Erythroblast (primary cell): ENCODE data around the gene CPXM1.
"Not testable (repeated sequence)": the region's sequence is repeated elsewhere in the genome, so short reads cannot be mapped to it uniquely, and the experiment has no call there.

Source experiments
- DNase-seq, 2 experiments: peaks; one replicate each; lab custom pipeline; 2025; lab: John Stamatoyannopoulos, UW
- GATA1 ChIP-seq: IDR thresholded peaks from 2 replicates; pipeline ENCODE4 v1.6.1; 2011; ENCODE audit warnings: low read depth, mild to moderate bottlenecking, control low read depth, low read length, moderate library complexity
- POLR2A ChIP-seq: IDR thresholded peaks from 2 replicates; pipeline ENCODE4 v1.6.1; 2011; ENCODE audit warnings: mild to moderate bottlenecking, low read length

CPXM1 gene

DNA sequence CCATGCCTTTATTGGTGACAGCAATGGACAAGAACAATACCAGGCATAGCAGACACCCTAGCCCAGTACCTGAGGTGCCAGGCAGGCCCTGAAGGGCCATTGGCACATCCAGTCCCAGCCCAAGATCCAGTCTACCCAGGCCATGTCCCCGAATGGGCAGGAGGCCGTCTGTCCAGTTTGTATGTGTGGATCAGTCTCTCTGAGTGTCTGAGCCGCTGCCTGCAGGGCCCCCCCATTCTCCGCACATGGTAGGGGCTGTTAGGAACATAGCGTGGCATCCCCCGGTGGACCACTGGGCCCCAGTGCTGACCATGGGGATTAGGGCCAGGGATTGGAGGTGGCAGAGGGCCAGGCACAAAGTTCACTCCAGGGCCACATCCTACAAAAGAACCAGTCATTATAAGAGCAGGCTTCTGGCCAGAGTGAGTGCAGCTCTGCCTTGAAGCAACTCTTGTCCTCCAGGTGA, 34.9 kb upstream of the CPXM1 start:
- no peak for DNase-seq
- no peak for TF ChIP-seq POLR2A
- TF ChIP-seq GATA1 = no peak

DNA sequence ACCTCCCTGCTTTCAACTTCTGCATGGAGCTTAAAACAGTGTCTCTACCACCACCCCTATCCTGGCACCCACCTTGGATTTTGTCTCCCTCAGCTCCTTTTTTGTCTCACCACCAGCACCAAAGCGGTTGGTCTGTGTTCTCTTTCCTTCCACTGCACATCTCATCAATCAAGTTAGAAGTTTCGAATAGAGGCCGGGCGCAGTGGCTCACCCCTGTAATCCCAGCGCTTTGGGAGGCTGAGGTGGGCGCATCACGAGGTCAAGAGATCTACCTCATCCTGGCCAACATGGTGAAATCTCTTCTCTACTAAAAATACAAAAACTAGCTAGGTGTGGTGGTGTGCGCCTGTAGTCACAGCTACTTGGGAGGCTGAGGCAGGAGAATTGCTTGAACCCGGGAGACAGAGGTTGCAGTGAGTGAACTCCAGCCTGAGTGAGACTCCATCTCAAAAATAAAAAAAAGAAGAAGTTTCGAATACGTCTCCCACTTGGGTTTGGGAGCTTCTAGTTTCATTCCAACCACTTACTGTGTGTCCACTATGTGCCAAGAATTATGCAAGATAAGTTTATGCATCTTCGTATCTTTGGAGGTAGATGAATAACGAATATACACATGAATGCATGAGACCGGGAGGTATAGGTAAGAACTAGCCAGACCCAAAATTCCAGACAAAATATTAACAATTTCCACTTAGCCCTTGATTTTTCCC, 34.1 kb upstream of the CPXM1 start:
- TF ChIP-seq GATA1 = no peak
- no peak for TF ChIP-seq POLR2A
- DNase-seq = no peak

DNA sequence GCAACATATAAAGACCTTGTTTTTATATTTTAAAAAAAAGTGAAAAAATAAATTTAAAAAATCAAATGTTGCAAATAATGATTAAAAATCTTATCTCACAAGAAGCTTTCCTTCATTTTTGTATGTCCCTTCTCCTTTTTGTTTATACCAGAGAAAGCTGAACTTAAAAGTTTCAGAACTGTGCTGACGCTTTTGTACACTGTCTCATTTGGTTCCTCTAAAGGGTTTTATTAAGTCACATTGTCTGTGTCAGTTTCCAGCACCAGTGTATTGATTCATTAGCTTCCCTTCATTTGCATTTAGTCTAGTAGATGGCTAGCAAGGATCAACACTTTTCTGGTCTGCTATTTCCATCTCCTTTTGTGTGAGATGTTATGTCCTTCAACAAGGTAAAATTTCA, 33.3 kb upstream of the CPXM1 start:
- TF ChIP-seq POLR2A (no peak), GATA1 (no peak)
- DNase-seq = no peak

DNA sequence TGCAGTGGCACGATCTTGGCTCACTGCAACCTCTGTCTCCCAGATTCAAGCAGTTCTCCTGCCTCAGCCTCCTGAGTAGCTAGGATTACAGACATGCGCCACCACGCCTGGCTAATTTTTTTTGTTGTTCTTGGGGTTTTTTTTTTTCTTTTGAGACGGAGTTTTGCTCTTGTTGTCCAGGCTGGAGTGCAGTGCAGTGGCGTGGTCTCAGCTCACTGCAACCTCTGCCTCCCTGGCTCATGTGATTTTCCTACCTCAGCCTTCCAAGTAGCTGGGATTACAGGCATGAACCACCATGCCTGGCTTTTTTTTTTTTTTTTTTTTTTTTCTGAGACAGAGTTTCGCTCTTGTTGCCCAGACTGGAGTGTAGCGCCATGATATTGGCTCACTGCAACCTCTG, 30.8 kb upstream of the CPXM1 start:
- not testable (repeated sequence) for DNase-seq

DNA sequence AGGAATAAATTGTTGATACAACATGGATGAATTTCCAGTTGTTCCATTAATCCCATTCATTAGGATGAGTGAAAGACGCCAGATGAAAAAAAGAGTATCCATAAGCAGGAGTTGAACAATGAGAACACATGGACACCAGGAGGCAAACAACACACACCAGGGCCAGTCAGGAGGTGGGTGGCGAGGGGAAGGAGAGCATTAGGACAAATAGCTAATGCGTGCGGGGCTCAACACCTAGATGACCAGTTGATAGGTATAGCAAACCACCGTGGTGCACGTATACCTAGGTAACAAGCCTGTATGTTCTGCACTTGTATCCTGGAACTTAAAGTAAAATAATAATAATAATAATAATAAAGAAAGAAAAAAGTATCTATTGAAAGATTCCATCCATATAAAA, 28.9 kb upstream of the CPXM1 start:
- TF ChIP-seq GATA1 (no peak), POLR2A (no peak)
- no peak for DNase-seq

DNA sequence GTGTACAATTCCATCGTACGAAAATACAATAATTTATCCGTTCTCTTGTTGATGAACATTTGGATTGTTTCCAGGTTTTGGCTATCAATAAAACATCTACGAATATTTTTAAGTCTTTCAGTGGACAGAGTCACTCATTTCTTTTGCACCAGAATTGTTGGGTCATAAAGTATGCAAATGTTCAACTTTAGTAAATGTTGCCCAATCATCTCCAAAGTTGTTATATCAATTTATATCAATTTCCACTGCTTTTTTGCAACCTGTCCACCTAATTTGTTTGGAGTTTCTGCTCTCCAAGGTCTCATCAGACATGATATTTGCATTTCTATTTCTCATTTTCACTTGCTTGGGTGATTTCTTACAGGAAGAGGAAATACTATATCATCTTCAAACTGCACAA, 26.2 kb upstream of the CPXM1 start:
- no peak for DNase-seq
- TF ChIP-seq GATA1 = no peak
- TF ChIP-seq POLR2A = no peak

DNA sequence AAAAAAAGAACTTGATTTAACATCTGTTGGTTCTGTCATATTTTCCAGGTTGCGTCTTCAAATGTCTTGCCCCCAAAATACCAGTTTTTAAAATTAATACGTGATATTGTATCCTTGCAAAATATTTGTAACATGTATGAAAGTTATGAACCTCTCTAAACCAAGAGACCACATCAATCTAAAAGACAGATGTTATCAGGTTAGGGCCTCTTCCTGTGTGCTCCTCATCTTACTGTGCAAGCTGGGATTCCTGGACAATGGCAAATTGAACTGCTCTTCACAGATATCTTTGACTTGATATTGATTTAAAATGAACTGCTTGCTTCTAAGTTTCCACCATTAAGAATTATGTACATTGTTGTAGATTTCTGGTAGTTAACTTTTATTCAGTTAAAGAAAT, 25.3 kb upstream of the CPXM1 start:
- no peak for DNase-seq
- TF ChIP-seq POLR2A (no peak), GATA1 (no peak)

DNA sequence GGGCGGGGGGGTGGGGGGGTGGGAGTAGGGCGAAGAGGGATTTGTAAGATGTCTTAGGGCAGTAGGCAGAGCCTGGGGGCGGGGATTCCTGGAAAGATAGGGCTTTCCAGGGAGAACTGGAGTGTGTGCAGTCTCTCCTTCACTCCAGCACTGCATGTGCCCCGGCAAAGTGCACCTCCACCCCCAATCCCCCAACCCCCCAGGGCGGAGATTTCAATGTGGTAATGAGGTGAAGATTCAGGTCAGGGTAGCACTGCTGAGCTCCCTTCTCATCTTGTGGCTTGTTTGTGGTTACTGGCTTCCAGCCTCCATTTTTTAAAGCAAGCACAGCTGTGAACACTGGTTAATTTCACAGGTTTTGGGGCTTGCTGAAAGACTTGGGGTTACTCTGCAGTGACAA, 21.6 kb upstream of the CPXM1 start:
- no peak for TF ChIP-seq POLR2A
- no peak for DNase-seq

DNA sequence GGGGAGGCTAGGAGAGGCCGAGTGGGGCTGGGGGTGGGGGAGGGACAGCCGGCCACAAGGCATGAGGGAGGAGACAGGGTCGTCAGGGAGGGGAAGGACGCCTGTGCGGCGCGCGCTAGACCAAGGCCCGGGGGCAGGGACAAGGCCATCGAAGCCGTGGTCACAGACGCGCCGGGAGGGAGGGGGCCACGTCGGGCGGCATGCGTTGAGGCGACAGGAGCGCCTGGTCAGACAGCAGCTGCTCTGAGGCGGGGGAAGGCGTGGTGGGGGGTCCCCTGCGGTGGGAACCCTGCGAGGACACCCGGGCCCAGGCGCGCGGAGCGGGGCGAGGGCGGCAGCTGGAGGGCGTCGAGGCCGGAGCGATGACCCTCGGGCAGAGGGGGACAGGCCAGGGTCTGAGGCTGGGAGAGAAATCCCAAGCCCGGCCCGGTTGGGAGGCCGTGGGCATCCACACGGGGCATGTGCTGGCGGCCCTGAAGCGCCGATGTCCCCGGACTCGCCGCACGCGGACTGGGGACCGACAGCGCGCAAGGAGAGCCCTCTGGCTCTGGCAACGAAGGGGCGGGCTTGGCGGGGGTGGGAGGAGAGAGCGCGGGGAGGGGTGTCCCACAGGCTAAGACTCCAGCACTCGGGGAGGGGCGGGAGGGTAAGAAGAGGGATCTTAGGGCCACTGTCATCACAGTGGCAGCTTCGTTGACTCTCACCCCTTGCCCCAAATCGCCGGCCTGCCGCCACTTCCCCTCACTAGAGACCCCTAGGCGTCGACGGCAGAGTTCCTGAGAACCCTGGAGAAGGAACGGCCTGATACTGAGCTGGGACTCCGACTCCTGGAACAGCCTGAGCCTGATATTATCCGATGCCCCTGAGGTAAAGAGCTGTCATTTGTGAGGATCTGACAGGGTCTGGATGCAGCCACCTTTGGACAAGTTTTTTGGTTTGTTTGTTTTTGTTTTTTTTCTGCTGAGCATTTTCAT, 20.8 kb upstream of the CPXM1 start:
- DNase-seq = no peak
- no peak for TF ChIP-seq POLR2A
- no peak for TF ChIP-seq GATA1

DNA sequence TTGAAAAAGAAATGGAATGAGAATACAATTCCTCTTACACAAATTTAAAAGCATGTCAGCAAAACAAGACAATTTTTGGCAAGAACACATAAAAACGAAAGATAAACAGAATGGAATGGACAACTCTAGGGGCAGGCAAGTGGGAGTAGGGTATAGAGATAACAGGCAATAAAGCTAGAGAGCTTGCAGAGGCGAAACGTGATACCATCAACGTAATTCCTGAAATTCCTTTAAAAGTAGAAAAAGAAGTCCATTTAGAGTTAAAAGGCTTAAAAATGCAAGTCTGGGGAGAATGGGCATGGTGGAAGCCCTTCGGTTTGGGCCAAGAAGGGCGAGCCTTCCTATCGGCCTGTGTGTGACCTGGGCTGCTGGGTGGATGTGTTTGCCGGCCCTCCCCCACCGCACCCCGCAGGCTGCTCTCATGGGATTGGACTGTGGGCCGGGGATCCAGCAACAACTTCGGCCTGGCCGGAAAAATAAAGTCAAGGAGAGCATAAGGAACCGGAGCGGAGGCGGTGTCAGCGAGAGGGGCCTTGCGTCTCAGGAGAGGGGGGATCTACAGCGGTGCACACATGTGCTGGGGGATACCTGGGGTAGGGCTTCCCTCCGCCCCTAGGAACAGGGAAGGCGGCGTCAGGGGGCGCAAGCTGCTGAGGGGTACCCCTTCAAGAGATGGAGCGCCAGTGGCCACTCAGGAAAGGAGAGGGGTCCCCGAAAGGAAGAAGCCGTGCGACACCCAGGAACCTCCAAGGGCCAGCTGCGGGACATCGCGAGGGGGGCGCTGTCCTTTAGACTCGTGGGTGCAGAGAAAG, 19.9 kb upstream of the CPXM1 start:
- TF ChIP-seq GATA1 = no peak
- TF ChIP-seq POLR2A = no peak
- no peak for DNase-seq

DNA sequence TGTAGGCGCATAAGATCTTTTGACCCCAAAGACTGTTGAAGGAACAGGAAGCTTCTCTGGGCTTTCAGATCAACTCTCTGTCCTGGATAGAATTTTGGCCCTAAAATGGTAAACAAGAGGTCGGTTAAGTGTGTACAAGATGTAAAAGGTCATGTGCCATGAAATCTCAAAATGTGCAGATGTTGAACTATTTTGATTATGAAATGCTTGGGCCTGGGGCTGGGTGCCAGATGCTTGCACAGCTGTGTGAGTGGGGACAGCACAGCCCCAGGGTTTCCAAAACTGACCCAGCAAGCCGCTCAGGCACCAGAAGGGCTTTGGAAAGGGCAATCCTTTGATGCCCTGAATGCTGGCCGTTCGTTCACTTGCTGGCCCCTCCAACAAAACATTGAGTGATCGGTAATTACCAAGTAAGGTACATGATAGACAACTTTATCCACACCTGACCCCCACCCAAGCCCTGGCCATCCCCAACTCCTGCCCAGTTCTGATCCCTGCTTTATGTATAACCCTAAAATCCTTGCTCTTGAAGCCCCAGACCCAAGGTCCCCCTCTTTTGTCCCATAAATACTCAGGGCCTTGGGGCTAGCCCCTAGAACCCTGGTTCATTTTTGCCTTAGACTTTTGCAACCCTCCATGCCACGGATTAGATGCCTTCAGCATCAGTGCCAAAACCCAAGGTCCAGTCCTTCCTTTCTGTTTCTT, 17.6 kb upstream of the CPXM1 start:
- no peak for TF ChIP-seq POLR2A
- TF ChIP-seq GATA1 = no peak
- no peak for DNase-seq

DNA sequence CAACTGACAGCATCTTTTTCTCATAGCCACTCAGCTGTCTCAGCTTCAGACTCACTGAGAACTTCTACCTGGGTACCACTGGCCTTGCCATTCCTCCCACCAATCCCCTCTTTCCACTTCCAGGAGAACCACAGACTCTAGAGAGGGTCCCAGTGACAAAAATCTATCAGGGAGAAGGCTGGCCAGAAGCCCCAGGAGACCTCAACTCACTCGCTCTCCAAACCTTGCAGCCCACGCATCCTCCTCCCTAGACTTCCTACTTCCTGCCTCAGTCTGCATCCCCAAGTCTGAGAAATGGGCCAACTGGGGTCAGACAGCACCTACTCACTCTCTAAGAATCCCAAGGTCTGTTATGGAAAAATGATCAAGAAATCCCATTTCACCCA, 16.9 kb upstream of the CPXM1 start:
- no peak for DNase-seq
- TF ChIP-seq POLR2A = no peak
- no peak for TF ChIP-seq GATA1

DNA sequence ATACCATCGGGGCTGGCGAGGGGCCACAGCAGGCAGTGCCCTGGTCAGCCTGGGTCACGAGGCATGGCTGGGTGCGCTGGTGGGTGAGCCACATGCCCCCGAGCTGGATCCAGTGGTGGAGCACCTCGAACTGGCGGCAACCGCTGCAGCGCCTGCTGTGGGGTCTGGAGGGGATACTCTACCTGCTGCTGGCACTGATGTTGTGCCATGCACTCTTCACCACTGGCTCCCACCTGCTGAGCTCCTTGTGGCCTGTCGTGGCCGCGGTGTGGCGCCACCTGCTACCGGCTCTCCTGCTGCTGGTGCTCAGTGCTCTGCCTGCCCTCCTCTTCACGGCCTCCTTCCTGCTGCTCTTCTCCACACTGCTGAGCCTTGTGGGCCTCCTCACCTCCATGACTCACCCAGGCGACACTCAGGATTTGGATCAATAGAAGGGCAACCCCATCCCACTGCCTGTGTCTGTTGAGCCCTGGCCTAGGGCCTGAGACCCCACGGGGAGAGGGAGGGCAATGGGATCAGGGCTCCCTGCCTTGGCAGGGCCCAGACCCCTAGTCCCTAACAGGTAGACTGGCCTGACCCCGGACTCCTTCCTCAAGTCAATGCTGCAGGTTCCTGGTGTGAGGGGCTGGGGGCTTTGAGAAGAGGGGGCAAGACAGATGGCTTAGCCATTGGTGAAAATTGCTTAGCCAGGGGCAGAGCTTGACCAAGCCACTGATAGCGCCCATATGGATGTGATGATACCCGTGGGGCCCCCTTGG, 16.3 kb upstream of the CPXM1 start:
- DNase-seq = peak in 1 of 2 experiments; percentile 18
- TF ChIP-seq POLR2A (no peak), GATA1 (no peak)
